GM19468 (cell line): ENCODE measurements around the gene PRRG4.
"Not testable (repeated sequence)": the region's sequence is repeated elsewhere in the genome, so short reads cannot be mapped to it uniquely, and the experiment has no call there.

Experiments used
- ATAC-seq: cut with Tn5 transposase; IDR thresholded peaks from one replicate; pipeline ENCODE4 v1.9.1; 2021; ENCODE audit warnings: mild to moderate bottlenecking, moderate library complexity, moderate number of reproducible peaks; ENCODE audit not compliant: unreplicated experiment; ENCODE audit errors: extremely low read depth

The PRRG4 gene

DNA sequence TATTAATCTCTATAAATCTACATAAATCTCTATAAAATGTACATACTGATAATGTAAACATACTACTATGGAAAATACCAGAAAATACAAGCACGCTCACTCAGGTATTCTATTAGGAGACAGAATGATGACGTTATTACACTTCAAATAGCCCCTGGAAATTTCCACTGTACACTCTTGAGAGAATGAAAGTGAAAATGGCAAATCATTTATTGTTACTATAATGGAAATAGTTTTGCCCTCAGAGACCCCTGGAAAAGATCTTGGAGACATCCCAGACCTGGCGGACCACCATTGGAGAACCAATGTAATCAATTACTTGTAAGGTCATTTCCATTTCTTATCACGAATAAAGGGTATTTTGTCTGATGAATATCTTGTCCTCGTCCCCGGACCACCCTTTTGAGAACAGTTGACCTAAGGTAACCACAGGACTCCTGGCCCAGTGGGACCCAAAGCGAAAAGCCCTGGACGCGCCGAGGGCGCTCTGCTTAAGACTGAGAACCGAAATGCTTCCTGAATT, 509 bp upstream of the PRRG4 start:
- ATAC-seq = no peak

- ATAC-seq = no peak
Observed at GRCh38 chr11:32830413-32830738, 649 bp downstream of the PRRG4 start.

DNA sequence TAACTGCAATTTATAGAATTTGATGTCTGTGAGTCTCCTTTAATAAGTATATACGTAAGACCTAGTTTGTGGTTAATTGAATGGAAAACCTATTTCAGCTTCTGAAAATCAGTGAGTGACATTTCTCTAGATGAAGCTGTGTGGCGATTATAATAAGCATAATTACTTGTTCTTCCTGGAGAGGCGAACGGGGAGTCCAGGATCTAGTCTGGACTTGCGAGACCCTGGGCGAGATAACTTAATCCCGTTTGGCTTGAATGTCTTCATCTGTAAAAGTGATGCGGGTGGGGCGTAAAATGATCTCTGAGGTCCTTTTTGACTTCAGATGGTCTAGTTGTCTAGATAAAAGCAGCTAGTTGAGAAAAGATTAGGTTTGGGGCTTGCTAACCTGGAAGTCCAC, 1.1 kb downstream of the PRRG4 start:
- ATAC-seq = no peak

- no peak for ATAC-seq
Observed at GRCh38 chr11:32831221-32831620, 1.5 kb downstream of the PRRG4 start.

GRCh38 chr11:32833921-32834320, 4.2 kb downstream of the PRRG4 start:
- no peak for ATAC-seq

GRCh38 chr11:32836946-32837345, 7.2 kb downstream of the PRRG4 start:
- ATAC-seq = no peak

DNA sequence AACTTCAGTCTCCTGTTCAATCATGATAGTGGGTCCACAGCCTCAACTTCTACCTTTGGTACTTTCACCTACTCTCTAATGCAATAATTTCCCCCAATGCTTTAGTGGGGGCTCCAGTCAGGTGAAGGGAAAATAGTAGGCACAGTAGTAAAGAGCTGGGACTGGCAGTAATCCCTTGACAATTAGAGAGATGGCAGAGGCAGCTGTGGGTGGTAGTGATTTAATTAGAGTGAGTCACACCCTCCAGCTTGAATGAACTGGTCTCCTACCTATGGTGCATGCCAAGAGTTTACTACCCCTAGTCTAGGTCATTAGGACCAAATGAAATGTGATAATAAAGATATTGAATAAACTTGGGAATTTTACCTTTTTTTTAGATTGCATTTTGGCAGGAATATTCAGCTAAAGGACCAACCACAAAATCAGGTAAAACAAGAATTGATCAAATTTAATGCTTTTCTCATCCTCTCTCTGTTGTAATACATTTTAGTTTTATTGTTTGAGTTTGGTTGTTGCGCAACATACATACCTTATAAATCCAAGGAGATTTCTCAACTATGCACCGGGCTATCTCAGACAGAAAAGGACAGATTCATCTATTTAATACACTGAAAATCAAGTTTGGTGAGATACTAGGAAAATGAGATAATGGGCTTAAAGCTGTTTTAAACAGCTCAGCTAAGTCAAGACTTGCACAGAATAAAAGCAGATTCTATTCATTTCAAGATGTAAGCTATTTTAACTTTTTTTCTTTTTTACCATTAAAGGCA, 9.0 kb downstream of the PRRG4 start:
- no peak for ATAC-seq

DNA sequence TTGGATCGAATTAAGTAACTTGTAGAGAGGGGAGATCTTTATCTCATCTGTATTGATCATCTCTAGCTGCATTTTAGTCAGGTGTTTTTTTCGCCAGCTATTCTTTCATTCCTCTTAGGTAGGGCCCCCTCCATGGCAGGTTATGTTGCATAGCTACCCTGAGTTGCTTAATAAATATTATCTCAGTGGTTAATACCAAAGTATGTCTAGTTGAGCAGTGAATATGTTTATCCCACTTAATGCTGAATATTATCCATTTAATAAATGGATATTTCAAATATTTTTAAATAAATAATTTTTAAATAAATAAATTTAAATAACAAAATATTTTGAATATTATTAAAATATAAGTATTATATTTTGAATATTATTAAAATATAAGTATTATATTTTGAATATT, 9.6 kb downstream of the PRRG4 start:
- ATAC-seq = no peak

DNA sequence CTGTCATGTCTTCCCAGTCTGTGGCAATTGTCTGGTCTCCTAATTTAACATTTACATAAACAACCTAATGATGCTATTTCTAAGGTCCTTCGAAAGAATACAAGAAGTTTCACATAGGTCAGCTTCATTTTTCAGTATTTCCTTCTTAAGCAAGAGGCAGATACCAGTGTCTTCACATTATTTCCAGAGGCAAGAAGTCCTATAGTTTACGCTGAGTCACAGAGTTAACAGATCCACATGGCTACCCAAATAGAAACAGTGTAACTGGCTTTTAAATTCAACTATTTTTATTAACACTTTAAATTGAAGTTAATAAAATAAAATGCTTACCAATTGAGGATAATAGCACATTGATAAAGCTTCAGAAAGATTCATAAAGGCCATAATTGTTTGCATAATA, 10.9 kb downstream of the PRRG4 start:
- no peak for ATAC-seq

DNA sequence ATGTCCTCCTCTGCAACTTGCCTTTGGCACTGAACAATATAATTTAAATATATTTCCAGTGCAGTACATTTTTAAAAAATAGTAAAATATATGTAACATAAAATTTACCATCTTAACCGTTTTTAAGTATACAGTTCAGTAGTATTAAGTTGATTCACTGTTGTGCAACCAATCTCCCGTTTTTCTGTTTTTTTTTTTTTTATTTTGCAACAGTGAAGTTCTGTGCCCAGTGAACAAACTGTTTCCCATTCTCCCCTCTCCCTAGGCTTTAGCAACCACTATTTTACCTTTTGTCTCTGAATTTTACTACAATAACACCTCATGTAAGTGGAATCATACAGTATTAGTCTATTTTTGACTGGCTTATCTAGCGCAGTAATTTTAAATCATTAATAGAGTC, 13.8 kb downstream of the PRRG4 start:
- ATAC-seq = no peak

- no peak for ATAC-seq
Observed at GRCh38 chr11:32847511-32847910, 17.8 kb downstream of the PRRG4 start.

- no peak for ATAC-seq
Observed at GRCh38 chr11:32849761-32850160, 20.0 kb downstream of the PRRG4 start.

DNA sequence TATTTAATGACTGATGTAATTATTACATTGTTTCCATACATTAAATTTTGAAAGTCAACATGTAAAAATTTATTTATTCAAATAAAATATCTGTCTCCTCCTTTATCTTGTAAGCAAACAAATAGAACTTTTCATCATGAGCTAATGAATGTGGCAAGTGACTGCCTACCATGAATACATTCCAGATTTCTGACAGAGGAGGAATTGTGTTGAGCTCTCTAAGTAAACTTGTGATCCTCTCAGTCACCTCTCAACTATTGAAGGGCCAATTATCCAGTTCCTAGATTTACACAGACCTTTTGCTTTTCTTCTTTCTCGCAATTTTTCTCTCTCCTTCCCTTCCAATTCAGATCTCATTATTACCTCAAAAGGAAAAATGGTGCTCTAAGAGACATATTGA, 21.5 kb downstream of the PRRG4 start:
- no peak for ATAC-seq

- no peak for ATAC-seq
Observed at GRCh38 chr11:32852207-32852606, 22.5 kb downstream of the PRRG4 start.

DNA sequence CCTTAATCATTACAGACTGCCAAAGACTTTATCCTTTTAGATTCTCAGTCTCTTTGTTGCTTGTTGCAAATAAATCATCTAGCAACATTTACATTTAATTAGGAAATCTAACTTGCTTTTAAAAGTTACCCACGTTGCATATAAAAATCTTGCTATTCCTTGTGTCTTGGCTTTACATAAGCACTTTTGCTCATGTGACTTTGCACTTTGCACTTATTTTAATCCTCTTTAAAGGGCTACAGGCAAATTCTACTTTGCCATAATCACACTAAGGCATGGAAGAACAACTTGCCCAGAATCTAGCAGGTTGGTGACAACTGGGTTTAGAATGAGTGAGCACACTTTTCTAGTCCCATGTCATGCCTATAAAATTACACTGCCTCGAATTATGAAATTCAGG, 25.9 kb downstream of the PRRG4 start:
- ATAC-seq = no peak

- no peak for ATAC-seq
Observed at GRCh38 chr11:32858731-32859130, 29.0 kb downstream of the PRRG4 start.

DNA sequence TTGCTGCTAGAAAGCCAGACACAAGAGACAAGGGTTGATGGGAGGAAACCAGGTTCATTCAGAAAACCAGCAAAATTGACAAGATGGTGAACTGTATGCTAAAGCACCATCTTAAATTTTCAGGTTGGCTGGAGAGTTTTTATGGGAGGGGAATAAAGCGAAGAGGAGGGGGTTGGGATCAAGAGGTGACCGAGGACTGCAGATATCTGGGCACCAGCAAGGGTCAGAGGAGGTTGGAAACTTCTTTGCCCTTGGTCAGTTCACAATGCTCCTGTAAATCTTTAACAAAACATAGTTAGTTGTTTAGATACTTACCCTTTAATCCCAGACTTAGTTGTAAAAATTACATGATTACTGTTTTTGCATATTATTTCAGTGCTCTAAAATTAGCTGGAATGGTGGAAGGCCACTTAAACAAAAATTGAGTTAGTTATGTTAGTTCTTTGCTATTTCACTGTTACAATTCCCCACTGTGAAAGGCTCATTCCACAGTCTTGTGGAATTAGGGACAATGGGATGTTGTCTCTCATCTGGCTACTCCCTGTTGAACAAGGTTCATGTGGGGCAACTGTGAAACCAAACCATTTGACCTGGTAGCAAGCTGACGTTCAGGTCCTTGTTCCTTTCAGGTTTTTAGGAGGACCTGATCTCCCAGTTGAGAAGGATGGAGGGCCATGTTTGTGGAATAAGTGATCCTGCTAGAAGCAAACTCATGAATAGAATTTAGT, 32.3 kb downstream of the PRRG4 start:
- ATAC-seq = no peak

- ATAC-seq = no peak
Observed at GRCh38 chr11:32864555-32864954, 34.8 kb downstream of the PRRG4 start.

- ATAC-seq = not testable (repeated sequence)
Observed at GRCh38 chr11:32868752-32869151, 39.0 kb downstream of the PRRG4 start.

- no peak for ATAC-seq
Observed at GRCh38 chr11:32870676-32871075, 40.9 kb downstream of the PRRG4 start.

- ATAC-seq = no peak
Observed at GRCh38 chr11:32874132-32874531, 44.4 kb downstream of the PRRG4 start.

DNA sequence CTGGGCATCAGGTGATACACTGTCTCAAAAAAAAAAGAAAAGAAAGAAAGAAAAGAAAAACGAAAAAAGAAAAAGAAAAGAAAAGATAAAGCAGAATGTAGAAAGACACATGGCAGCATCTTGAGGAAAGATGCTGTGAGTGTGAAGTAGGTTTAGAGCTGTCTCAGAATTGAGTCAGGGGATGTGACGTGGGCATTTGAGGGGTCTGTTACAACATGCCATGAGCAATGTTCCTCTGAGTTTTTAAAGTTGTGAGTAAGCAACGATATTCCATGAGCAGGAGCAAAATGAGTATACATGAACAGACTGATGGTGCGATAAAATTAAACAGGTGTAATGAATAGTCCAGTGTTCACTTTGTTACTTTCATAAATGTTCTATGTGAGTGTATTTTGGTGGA, 51.6 kb downstream of the PRRG4 start:
- ATAC-seq = no peak
